Subcutaneous adipose tissue (tissue), 4 donors: ENCODE results near the gene AMH. TPM values are rescaled to one million over a fixed set of nuclear protein-coding genes. Genes with fewer than 3 reads are reported as not detected.

ENCODE experiments used
- CTCF ChIP-seq: fragments of 450-650 bp; IDR thresholded peaks from one replicate; pipeline ENCODE4 v1.5.1; 2016; ENCODE audit warnings: low read depth, mild to moderate bottlenecking, control low read depth, antibody characterized with exemption, moderate library complexity
- total RNA-seq, 4 donors: library from RNA; depleted of rRNA; stranded (reverse); fragments of >200 nt; gene quantifications; one replicate each; pipeline ENCODE4 v1.1.0, GENCODE V29; 2016

Gene AMH
- total RNA-seq: under 1 TPM in 1 of 4 donors, not detected in 3; 0.34 TPM

DNA sequence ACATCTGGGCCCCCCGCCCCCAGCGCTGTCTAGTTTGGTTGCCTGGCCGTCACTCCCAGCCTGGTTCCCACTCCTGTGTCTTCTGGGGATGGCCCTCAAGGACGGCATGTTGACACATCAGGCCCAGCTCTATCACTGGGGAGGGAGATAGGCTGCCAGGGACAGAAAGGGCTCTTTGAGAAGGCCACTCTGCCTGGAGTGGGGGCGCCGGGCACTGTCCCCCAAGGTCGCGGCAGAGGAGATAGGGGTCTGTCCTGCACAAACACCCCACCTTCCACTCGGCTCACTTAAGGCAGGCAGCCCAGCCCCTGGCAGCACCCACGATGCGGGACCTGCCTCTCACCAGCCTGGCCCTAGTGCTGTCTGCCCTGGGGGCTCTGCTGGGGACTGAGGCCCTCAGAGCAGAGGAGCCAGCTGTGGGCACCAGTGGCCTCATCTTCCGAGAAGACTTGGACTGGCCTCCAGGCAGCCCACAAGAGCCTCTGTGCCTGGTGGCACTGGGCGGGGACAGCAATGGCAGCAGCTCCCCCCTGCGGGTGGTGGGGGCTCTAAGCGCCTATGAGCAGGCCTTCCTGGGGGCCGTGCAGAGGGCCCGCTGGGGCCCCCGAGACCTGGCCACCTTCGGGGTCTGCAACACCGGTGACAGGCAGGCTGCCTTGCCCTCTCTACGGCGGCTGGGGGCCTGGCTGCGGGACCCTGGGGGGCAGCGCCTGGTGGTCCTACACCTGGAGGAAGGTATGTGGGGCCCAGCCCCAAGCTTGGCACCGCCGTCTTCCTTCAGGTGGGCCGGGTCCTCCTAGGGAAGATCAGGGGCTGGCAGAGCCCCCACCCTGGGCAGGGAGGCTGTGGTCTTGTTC, at the start of gene AMH:
Gene AMH (plus strand): TSS at position 314 of the 857 bp plus-strand sequence. CDS start 10 bp downstream, at position 324.
- TF ChIP-seq CTCF: no peak

DNA sequence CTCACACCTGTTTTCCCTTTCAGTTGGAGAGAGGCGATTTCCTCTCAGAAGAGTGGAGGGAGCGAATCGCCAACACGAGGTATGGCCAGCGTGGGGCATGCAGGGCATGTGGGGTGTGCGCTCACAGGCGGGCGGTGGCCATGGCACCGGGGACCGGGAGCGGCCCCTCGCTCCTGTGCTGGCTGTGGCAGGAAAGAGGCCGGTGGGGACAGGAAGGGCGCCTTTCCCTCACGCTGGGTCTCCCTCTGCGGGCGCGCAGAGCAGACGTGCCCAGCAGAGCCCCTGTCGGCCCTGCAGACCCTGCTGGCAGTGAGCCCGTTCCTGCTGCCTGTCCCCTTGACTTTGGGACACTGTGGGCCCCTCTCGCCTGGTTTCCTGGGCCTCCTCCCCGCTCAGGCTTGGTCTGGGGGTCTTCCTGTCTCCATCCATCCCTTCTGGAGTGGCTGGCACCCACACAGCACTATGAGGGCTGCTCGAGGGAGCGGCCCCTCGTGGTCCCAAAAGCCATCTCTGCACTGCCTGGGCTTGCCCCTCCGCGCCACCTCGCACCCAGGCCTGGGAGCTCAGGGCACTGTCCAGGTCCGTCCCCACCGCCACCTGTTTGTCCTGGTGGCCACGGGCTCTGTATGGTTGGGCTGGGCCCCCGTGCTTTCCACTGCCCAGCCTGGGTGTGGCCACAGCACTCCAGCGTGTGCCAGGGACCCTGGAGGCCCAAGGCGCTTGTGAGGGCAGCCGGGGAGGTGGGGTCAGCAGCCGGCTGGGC, 49.1 kb upstream of the AMH start:
- no peak for TF ChIP-seq CTCF

GRCh38 chr19:2201473-2202148, 47.5 kb upstream of the AMH start:
- TF ChIP-seq CTCF: no peak

- TF ChIP-seq CTCF: no peak
These were observed 46.8 kb upstream of the AMH start for GRCh38 chr19:2202366-2202765.

DNA sequence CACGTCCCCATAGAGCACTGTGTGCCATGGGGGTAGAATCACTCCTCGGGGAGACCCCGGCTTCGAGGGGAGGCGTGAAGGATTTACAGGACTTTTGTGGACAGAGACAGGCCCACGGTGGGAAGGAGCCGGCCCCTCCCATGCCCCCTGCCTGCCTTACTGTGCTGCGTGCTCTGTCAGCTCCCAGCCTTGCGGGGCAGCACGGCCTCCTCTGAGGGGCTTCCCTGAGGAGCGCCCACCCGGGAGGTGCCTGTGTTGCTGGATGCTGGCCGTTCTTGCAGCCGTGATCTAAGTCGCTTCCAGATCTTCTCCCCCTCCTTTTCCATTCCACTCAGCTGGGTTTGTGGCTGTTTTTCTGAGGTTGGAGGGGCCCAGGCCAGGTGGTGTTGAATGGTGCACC, 42.1 kb upstream of the AMH start:
- TF ChIP-seq CTCF: no peak

DNA sequence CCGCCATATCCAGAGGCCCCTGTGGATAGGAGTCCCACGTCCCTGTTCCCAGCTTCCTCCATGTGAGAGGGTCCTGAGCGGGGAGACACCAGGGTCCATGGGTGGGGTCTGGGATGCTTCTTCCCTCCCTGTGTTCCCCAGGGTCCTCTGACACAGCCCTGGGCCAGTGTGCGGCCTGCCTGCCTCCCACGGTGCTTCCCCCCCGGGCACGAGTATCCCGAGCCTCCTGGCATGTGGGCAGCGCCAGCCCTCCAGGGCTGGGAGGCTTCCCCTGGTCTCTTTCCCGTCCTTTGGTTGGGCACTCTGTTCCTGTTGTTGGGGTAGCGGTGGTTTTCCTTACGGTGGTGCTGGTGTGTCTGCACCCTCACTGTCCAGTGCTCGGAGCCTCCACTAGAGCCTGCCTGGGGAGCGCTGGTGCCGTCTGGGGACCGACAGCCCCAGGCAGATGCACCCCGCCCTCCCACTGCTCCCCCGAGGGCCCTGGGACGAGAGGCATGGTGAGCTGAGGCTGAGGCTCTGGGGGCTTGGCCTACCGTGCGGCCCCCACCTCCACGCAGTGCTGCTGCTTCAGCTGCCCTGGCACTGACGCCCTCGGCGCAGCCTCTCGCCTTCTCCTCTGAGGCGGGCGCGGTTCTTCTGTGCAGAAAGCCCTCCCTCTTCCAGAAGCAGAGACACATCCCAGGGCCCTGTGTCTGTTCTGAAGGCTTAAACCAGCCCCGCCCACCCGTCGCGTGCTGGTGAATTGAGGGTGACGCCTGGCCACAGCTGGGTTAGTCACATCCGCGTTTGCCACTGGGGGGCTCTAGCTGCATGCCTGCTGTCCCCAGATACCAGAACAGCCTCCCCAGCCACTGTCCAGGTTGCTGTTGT, 40.9 kb upstream of the AMH start:
- no peak for TF ChIP-seq CTCF
